Stimulated activated CD4-positive, alpha-beta T cell treated with anti-CD3 and anti-CD28 coated beads, Interleukin-2, amount 100 ng/mL, for 48 hours (primary cell): ENCODE data around the gene BIRC5.
"Not testable (repeated sequence)": the region's sequence is repeated elsewhere in the genome, so short reads cannot be mapped to it uniquely, and the experiment has no call there.

Experiments
- DNase-seq, 2 donors: peaks; one replicate each; pipeline ENCODE4 v3.0.0-alpha.2; 2020

Gene BIRC5

GRCh38 chr17:78240839-78241238 lies 26.8 kb downstream of the BIRC5 start:
- DNase-seq = no peak

- no peak for DNase-seq
Observed at GRCh38 chr17:78241277-78242023, 27.4 kb downstream of the BIRC5 start.

GRCh38 chr17:78242024-78242742 lies 28.1 kb downstream of the BIRC5 start:
- DNase-seq = no peak

GRCh38 chr17:78247304-78247703 lies 33.3 kb downstream of the BIRC5 start:
- no peak for DNase-seq

- no peak for DNase-seq
Observed at GRCh38 chr17:78248051-78248914, 34.2 kb downstream of the BIRC5 start.

- DNase-seq = no peak
Observed at GRCh38 chr17:78249074-78249817, 35.2 kb downstream of the BIRC5 start.

- DNase-seq = no peak
Observed at GRCh38 chr17:78249818-78250806, 36.1 kb downstream of the BIRC5 start.

GRCh38 chr17:78250891-78251772 lies 37.1 kb downstream of the BIRC5 start:
- peak; percentile 86 to 90 for DNase-seq

- DNase-seq = no peak
Observed at GRCh38 chr17:78251773-78252103, 37.7 kb downstream of the BIRC5 start.

- DNase-seq = no peak
Observed at GRCh38 chr17:78252111-78252634, 38.1 kb downstream of the BIRC5 start.

GRCh38 chr17:78252701-78253635 lies 38.9 kb downstream of the BIRC5 start:
- no peak for DNase-seq

GRCh38 chr17:78253636-78253945 lies 39.5 kb downstream of the BIRC5 start:
- not testable (repeated sequence) for DNase-seq

- DNase-seq = peak; percentile 74 to 81
Observed at GRCh38 chr17:78253946-78254672, 40.1 kb downstream of the BIRC5 start.

GRCh38 chr17:78255029-78255656 lies 41.1 kb downstream of the BIRC5 start:
- DNase-seq = no peak

GRCh38 chr17:78255953-78256706 lies 42.1 kb downstream of the BIRC5 start:
- DNase-seq = no peak

GRCh38 chr17:78256707-78257591 lies 42.9 kb downstream of the BIRC5 start:
- DNase-seq = no peak
